Psoas muscle (tissue), 8 donors: ENCODE measurements around the gene SOX1. TPM values are rescaled to one million over a fixed set of nuclear protein-coding genes. Genes with fewer than 3 reads are reported as not detected.

Experiments used
- ATAC-seq, 4 donors: fragments of 200-7000 bp; cut with Tn5 transposase; one replicate each; pipeline ENCODE4 v1.9.1; 2020; ENCODE audit warnings: moderate library complexity in 3 of 4, mild to moderate bottlenecking in 2 of 4
- DNase-seq, 2 donors: peaks; one replicate each; pipeline ENCODE4 v3.0.0-alpha.2; 2020
- H3K27ac ChIP-seq: fragments of 200-600 bp; one replicate; pipeline ENCODE4 v1.8.0; 2022
- H3K27me3 ChIP-seq, 3 donors: fragments of 200-600 bp in 1 of 3; one replicate each; pipeline versions ENCODE4 v1.6.1 to v1.8.0; 2013 to 2022; ENCODE audit warnings: low read length in 2 of 3, mild to moderate bottlenecking in 2 of 3, moderate library complexity in 1 of 3; ENCODE audit not compliant: insufficient read depth in 3 of 3
- H3K36me3 ChIP-seq, 2 donors: fragments of 200-600 bp in 1 of 2; one replicate each; pipeline versions ENCODE4 v1.6.1 to v1.8.0; 2013 to 2022; ENCODE audit warnings: low read depth in 1 of 2, mild to moderate bottlenecking in 1 of 2, moderate library complexity in 1 of 2; ENCODE audit not compliant: insufficient read depth in 1 of 2
- H3K4me1 ChIP-seq: fragments of 200-600 bp; one replicate; pipeline ENCODE4 v1.8.0; 2022
- H3K4me3 ChIP-seq: fragments of 200-600 bp; one replicate; pipeline ENCODE4 v1.8.0; 2022; ENCODE audit warnings: mild to moderate bottlenecking
- H3K9me3 ChIP-seq: fragments of 200-600 bp; one replicate; pipeline ENCODE4 v1.8.0; 2022
- WGBS, 3 donors: extraction: QIAGEN DNeasy Blood & Tissue Kit; methylation state at CpG; one replicate each; pipeline versions ENCODE4 v1.1.6 to v1.1.7; 2013; 5-methylcytosine and 5-hydroxymethylcytosine counted together
- intact Hi-C, 2 donors: fragments of 100-400 bp; cut with DNase I; formaldehyde crosslinking; loops; one replicate each; pipeline versions ENCODE4 v1.11.0 to v1.14.2; 2022
- polyA plus RNA-seq, 3 donors: library from polyadenylated mRNA; stranded (reverse); fragments of 200-250 nt; gene quantifications; one replicate each; pipeline ENCODE4 v1.2.3, GENCODE V29; 2013
- total RNA-seq, 4 donors: library from RNA; stranded (reverse); fragmentation: NEBNext Ultra II Directional in 2 of 4; extraction: Animal tissue kit (Norgen Biotek cat#: 25700) in 2 of 4; gene quantifications; one replicate each; pipeline versions ENCODE4 v1.2.1 to v1.2.4, GENCODE V29; 2021 to 2023
- TF ChIP-seq, protein P1 (sequence below): fragments of 200-600 bp; IDR thresholded peaks from one replicate; pipeline ENCODE4 v1.8.0; 2022; ENCODE audit warnings: antibody characterized with exemption
- donor health status: healthy with polysubstance abuse.
- donor health status: DM: no; HTN: no; CAD: no; lungs with moderate emphysema.
- donor health status: Bipolar disorder and iron deficiency.
- donor health status: healthy.
- donor health status: DM: yes; HTN: yes; CAD: no.
- donor health status: DM: no; HTN: no; CAD: no.
- donor health status: DM: no; HTN: no; CAD: no.
- donor health status: DM: yes; HTN: yes; CAD: no.

SOX1 gene
- total and polyA plus RNA-seq, 7 donors: not detected

DNA sequence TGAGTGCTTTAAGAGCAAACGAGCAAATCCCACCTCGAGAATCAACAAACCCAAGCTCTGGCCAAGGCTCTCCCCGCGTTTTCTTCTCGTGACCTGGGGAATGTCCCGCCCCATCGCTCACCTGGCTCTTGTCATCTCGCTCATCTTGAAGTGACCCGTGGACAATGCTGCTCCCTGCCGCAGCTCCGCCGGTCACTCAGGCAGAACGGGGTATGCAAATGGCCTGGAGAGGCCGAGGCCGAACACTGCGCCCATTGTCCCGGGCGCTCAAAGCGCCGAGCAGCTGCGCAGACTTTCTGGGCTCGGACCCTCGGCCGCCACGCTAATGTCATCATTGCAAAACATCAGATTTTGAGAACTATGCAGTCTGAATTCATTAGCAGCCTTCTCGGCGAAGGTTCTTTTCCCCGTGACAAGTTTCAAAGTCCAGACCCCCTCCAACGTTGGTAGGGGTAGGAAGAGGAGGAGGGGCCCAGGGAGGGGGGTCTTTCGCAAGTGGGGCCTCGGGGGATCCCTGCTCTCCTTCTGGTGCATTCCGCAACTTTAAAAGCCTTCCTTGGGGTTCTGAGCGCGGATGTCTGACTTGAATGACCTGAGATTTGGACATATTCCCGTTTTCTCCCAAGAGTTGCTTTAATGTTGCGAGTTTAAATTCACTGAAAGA, 39.7 kb downstream of the SOX1 start:
- no peaks in the 10 kb centered on the region for H3K36me3 ChIP-seq
- WGBS, 3 donors: 8% methylated on average over 36 of the region's 36 CpGs
- peaks cover 10 to 77% (median 24%) of the 10 kb centered on the region in 3 donors for H3K27me3 ChIP-seq
- intact Hi-C loops: no loop called here
- TF ChIP-seq, protein P1, sequence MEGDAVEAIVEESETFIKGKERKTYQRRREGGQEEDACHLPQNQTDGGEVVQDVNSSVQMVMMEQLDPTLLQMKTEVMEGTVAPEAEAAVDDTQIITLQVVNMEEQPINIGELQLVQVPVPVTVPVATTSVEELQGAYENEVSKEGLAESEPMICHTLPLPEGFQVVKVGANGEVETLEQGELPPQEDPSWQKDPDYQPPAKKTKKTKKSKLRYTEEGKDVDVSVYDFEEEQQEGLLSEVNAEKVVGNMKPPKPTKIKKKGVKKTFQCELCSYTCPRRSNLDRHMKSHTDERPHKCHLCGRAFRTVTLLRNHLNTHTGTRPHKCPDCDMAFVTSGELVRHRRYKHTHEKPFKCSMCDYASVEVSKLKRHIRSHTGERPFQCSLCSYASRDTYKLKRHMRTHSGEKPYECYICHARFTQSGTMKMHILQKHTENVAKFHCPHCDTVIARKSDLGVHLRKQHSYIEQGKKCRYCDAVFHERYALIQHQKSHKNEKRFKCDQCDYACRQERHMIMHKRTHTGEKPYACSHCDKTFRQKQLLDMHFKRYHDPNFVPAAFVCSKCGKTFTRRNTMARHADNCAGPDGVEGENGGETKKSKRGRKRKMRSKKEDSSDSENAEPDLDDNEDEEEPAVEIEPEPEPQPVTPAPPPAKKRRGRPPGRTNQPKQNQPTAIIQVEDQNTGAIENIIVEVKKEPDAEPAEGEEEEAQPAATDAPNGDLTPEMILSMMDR: no peak
- H3K9me3 ChIP-seq: no peaks in the 10 kb centered on the region
- no peaks in the 10 kb centered on the region for H3K4me1 ChIP-seq
- H3K4me3 ChIP-seq: no peak overlapping the region
- ATAC-seq (no peak), DNase-seq (no peak)
- H3K27ac ChIP-seq: no peak overlapping the region

DNA sequence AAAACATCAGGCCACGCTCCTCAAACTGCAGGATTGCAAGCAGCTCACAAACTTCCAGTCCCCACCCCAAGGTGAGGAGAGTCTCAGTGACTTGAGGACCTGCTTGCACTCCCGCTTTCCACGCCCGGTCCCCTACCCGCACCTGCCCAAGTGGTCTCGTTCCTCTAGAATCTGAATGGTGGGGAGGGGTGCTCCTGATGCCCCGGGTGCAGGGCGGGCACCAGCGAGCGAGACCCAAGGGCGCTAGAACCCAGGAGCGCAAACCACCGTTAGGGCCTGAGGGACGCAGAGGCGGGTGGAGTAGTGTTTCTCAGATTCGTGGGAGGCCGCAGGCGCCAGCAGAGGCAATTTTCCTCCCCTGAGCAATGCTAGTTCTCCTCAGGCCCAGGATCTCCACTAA, 40.3 kb downstream of the SOX1 start:
- Histone ChIP-seq H3K4me3 (no peak overlapping the region), H3K9me3 (no peaks in the 10 kb centered on the region), H3K27me3 (peaks cover 10 to 75% (median 24%) of the 10 kb centered on the region in 3 donors), H3K36me3 (no peaks in the 10 kb centered on the region), H3K27ac (no peak overlapping the region), H3K4me1 (no peaks in the 10 kb centered on the region)
- DNase-seq (no peak), ATAC-seq (no peak)
- WGBS, 3 donors: 35 to 46% (median 42%) methylated on average over 18 of the region's 18 CpGs
- intact Hi-C loops: no loop called here
- TF ChIP-seq, protein P1: no peak

DNA sequence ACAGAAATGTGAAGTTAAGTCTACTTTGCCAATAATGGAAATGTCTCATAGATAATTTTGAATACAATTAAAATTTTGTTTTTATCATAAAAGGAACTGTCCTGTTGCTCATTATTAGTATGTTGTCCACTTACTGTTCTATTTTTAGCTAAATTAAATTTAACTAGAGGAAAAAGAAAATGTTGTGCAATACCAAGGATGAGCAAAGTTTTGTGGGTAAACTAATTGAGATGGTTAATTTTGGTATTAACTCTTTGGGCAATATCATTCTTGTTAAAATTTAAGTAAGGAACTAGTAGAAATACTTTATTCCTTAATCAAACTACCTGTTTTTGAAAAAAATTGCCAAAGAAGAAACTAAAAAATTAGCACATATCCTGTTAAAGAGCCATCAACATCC, 43.5 kb downstream of the SOX1 start:
- Histone ChIP-seq H3K4me3 (no peak overlapping the region), H3K36me3 (no peaks in the 10 kb centered on the region), H3K27ac (no peak overlapping the region), H3K9me3 (no peaks in the 10 kb centered on the region), H3K27me3 (peaks cover 7 to 43% (median 8%) of the 10 kb centered on the region in 3 donors), H3K4me1 (no peaks in the 10 kb centered on the region)
- ATAC-seq (no peak), DNase-seq (no peak)
- intact Hi-C loops: no loop called here
- TF ChIP-seq, protein P1: no peak

DNA sequence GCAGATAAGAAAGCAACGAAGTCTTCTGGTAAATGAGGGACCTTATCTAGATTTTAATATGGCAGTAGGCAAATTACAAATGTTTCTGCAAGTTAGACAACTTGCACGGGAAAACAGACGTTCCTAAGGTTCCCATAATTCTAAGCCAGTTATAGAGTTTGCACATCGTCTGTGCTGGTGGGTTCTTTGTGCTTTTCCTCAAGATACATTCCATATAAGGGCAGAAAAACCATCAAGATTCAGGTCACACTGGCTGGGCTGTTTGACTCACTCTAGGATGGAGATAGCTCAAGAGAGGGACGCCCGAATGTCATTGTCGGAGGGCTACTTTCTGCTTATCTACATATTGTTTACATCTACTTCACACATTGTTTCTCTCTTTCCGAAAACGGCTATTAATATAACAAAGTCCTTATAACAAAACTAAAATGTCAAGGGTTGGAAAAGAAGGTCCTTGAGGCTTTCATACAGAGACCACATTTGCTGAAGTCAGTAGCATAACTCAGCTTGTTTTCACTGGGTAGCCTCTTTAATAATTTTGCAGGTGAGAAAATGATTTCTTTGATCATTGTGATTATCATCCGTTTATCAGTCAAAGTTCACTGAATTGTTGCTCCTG, 44.4 kb downstream of the SOX1 start:
- DNase-seq: no peak
- no peak for ATAC-seq
- TF ChIP-seq, protein P1: no peak

More for the DNA sequence above, 44.4 kb downstream of the SOX1 start:
- Histone ChIP-seq H3K4me3 (no peak overlapping the region), H3K27ac (no peak overlapping the region), H3K9me3 (no peaks in the 10 kb centered on the region), H3K27me3 (peaks cover 3 to 37% (median 10%) of the 10 kb centered on the region in 3 donors), H3K4me1 (no peaks in the 10 kb centered on the region), H3K36me3 (no peaks in the 10 kb centered on the region)
- 67 to 72% (median 67%) methylated on average over 10 of the region's 10 CpGs for WGBS, 3 donors
- intact Hi-C loops: no loop called here
